SKM-1 (cell line): Measurements from ENCODE around the gene TSPOAP1.

Source experiments
- DNase-seq: peaks from one replicate; lab custom pipeline; 2025; ENCODE audit not compliant: unreplicated experiment; lab: John Stamatoyannopoulos, UW

TSPOAP1 gene

DNA sequence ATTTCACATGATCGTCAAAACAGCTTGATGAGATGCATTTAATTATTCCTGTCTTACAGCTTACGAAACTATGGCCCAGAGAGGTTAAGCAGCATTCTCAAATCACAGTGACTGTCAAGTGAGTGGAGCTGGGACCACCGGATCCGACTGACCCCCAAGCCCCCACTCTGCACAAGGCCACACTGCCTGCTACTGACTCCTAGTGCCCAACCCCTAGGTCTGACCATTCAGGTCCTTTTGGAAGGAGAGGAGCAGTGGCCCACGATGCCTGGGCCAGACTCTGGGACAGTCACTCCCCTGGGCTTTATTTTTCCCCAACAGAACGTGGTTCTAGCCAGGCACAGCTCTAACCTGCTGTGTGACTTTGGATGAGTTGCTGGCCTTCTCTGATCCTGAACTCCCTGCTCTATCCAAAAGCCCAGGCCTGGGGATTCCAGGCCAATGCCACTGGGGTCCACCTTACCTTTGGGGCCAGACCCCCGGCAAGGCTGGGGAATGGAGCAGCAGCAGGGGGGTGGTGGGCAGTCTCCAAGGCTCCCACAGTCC, 9.9 kb downstream of the TSPOAP1 start:
- no peak for DNase-seq

DNA sequence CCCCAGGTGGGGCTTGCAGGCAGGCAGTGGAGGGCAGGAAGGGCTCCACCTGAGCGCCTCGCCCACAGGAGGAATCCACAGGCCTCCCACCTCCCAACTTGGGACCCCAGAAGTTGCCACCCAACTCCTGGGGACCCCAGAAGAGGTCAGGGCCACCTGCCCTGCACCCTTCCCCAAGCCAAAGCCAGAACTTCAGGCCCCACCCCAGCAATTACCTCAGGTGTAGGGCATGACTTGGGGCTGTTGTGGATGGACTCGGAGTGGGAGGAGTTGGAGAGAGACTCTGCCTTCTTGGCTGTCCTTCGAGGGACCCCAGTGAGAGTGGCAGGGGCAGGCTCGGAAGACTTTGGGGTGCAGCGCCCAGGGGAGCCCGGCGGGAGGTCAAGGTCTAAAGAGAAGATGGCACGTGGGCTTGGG, 10.5 kb downstream of the TSPOAP1 start:
- DNase-seq: no peak

DNA sequence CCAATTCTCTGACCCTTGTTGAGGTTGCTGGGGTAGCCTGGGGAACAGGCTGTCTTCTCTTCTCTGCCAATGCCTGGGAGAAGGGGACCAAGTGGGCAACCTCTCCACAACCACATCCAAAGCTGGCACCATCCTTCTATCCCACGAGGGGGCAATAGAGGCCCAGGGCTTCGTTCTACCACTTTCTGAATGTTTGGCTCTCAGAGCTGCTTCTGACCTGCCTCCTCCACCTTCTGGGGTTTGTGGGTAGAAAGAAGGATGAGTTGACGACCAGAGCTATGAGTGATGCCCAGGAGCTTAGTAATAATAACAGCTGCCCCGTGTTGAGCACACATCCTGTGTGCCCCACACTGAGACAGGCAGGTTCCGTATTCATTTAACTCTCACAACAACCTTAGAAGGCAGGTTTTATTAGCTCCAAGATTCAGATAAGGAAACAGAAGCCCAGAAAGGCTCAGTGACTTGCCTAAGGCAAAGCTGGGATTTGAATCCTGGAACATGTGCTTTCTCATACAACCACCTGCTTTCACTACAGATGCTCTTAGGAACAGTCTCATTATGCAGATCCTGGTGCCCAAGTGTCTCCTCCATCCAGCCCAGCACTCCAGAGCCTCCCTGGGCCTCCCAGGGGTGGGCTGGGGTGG, 11.1 kb downstream of the TSPOAP1 start:
- DNase-seq: peak; percentile 46

DNA sequence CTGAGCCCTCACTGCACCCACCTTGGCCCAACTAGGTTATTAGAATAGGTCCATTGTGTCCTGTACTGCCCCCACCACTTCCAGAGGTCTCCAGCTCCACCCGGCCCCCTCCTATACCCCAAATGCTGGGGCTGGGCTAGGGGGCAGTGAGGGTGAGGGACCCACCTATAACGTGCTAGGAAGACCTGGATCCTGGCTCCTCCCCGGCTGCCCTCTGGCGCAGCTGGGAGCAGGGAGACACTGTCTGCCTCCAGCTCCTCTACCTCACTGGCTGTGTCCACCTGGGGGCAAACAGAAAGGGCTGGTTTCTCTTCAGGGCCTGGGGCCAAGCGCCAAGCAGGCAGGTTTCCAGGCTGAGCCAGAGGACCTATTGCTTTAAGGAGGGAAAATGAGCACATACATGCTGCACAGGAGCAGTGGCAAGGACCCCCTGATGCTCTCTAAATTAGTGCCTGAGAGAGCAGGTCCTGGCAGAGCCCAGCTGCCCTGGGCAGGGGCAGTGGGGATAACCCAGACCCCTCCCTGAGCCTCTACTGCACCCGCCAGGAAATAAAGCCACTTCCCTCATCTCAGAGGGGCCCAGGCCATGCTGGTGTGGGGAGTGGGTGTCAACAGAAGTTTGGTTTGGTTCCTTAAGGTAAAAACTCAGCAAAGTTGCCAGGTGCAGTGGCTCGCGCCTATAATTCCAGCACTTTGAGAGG, 12.2 kb downstream of the TSPOAP1 start:
- DNase-seq: no peak

DNA sequence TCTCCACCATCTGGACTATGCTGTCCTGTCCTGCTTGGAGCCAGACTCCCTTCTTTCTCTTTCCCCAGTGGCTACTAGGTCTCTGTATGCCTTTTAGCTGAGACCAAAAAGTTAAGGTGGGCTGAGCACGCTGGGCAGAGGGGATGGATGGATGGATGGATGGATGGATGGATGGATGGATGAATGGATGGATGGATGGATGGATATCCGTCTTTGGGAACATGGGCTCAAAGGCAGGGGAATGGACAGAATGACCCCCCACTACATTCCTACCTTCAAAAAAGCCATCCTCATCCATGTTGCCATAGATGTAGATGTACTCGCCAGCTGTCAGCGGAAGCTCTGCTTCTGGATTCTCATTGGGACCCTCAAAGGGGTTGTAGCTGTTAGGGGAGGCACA, 12.8 kb downstream of the TSPOAP1 start:
- DNase-seq: no peak

DNA sequence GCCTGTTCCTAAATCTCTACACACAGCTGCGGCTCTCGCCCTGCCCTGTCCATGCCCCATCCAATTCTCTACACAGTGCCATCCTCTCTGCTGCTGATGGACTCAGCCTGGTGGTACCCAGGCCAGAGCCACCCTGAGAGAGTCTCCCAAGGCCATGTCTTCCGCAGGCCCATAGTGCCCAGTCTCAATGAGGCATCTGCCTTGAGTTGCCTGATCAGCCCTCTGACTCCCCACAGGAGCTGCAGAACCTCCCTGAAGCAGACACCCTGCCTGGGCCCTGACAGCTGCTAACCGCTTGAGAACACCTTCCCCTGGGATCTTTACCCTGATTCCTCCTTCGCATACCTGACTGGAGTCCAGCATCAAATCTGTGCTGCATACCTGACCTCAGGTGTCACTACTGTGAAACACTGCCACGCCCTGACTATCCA, 13.3 kb downstream of the TSPOAP1 start:
- DNase-seq: no peak

DNA sequence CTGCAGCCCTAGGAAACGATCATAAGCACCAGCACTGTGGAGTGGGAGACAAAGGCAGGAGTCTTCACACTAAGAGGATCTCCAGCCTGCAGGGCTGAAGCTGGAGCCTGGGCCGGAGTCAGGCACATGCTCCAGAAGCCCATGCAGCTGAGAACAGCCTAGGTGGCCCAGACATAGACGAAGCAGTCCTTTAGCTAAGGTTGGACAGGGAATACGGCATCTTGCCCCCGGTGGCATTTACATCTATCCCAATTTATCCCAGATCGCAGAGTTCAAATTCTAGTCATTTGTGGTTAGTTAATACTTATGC, 13.9 kb downstream of the TSPOAP1 start:
- no peak for DNase-seq

DNA sequence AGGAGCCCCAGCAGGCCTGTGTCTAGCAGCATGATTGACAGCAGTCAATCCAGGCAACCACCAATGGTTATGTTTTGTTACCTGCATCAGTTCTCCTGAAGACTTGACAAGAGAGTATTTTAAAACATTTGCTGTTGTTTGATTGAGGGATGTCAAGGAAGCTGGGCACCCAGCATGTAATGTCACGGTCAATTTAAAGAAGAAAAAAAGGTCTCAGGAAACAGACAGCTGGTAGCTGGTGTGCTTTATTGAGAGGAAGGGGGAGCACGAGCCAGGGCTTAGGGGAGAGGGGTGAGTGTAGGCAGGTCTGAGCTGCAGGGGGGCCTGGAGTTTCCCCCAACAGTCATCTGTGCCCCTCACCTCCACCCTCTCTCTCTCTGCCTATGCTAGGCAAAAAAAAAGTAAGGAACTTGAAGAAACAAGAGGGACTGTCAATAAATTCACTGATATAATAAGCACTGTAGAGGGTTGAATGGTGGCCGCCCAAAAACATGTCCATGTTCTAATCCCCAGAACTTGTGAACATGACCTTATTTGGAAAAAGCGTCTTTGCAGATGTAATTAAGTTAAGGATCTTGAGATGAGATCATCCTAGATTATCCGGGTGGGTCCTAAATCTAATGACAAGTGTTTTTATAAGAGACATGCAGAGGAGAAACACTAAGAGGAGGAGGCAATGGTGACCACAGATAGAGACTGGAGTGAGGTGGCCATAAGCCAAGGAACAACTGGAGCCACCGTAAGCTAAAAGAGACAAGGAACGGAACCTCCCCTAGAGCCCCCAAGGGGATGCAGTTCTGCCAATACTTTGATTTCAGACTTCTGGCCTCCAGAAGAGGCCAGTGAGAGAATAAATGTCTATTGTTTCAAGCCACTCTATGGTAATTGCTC, 14.5 kb downstream of the TSPOAP1 start:
- no peak for DNase-seq

DNA sequence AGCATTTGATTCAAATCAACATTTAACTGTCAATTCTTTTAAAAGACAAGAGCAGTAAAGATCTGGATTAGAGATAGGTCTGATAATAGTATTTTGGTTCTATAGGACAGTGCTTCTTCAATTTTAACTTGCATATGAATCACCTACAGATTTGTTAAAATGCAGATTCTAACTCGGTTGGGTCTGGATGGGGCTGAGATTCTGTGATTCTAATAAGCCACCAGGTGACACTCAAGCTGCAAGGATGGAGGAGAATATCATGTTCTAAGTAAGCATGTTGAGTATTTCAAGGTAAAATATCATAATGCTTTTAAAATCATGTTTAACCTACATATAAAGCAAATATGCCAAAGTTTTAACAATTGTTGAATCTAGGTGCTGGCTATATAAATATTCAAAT, 15.8 kb downstream of the TSPOAP1 start:
- no peak for DNase-seq

DNA sequence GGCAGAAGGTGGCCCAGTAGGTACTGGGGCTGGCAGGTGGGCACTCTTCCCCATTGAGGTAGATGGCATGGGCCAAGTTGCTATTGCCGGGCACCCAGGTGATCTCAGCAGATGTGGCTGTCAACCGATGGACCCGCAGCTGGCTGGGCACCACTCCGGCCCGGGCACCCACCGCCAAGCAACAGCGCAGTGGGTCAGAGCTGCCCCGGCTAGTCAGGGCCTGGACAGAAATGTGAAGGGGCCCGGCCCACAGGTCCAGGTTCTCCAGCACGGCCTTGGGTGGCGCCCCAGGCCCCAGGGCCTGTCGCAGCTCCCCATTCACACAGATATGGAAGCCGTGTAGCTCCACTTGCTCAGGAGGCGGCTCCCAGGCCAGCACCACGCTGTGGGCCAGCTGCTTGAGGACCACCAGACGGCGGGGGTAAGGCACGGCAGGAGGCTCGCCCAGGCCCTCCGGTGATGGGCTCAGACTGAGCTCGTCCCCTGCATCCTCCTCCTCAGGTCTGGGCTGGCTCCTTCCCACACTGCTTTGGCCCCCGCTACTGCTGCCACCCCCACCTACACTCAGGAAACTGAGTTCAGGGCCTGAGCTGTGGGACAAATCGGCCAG, 16.5 kb downstream of the TSPOAP1 start:
- DNase-seq: no peak

DNA sequence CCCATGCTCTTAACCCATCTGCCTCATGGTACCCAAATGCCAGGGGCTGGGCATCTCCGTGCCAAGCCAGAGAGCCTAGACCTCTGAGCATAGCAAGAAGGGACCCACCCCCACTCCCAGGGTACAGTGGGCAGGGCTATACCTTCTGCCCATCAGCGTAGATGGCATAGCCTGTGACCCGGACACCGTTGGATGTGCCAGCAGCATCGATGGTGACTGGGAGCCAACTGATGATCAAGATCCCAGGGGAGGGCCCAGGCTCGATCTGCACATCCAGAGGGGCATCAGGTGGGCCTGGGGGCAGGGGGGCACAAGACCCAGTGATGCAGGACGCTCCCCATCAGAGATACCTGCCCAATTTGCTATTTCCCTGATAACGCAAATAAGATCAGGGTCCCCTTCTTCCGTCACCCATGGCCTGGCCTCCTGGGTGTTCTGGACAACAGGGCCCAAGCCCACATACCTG, 17.1 kb downstream of the TSPOAP1 start:
- DNase-seq: no peak

DNA sequence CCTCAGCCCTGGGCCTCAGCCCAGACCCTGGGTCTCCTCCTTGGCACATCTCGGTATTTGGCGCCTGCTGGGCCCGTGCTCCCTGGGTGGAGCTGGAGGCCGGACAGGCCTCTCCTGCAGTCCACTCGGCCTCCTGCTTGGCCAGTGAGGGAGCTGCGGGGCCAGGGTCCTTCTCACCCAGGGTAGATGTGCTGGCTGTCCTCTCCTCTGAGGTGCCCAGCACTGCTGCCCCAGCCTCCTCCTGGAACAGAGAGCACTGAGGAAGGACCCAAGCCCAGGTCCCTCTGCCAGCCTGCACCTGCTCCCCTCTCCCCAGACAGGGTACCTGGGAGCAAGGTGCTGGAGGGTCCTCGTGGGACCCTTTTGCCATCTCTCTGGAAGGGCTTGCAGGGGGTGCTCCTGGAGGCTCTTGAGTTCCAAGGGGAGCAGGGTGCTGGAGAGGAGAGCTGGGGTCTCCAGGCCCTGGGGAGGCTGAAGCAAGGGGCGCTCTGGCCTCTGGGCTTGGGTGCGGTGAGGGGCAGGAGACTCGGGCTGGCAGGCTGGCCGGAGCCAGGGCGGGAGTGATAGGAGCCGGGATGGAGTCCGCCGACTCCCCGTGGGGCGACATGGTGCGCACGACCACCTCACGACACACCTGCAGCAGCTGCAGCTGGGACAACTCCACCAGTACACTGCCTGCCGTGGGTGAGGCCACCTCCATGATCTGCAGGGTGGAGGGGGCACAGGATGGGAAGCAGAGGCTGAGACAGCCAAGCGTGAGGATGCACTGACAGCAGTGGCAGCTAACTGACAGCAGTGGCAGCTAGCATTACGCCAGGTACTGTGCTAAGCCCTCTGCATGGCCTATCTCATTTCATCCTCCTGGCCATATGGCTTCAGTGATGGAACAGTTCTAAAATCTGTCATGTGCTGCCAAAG, 17.8 kb downstream of the TSPOAP1 start:
- DNase-seq: no peak

DNA sequence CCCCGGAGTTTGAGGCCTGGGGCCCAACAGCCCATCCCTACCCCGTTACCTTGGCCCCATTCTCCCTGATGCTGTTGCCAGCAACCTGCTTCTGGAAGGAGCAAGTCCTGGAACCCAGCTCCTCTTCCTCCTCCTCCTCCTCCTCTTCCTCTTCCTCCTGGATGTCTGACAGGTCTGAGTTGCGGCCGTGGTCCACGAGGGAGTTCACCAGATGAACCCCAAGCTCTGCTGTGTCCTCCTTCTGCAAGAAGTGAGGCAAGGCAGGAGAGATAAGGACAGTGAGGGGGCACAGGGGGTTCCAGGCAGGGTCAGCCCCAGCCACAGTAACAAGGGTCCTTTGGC, 18.7 kb downstream of the TSPOAP1 start:
- no peak for DNase-seq

DNA sequence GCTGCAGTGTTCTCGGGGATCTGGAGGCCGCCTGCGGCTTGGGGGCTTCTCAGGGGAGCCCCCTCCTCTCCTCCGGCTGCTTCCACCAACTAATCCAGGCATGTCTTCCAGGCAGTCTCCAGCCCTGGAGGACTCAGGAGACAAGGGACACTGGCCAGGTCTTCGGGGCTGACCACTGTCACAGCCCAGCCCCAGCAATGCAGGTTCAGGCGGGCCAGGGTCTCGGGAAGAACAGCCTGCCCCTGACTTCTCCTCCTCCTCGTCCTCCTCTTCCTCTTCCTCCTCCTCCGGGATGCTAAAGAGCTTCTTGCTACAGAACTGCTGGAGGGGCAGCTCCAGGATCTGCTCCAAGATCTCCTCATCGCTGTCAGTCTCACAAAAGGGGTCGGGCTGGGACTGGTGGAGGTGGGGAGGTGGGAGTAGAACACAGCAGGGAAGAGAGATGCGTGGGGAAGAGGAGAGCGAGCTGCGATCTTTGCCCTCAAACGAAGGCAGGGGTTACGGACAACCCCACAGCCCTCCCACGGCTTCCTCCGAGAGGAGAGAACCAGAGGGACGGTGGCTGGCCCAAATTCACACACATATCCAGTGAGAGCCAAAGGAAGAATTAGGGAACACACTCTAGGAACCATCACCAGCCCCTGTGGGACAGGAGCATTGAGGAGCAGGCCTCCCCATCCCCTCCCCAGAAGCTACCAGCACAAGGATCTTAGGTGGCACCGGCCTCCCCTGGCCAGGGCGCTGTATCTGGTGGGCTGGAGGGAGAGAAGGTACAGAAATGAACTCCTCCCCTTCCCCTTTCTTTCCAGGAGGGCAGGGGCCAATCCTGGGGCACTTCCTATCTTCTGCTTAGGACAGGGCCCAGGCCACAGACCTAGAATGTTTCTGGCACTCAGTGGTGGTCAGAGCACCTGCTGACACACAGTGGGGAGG, 19.3 kb downstream of the TSPOAP1 start:
- no peak for DNase-seq

DNA sequence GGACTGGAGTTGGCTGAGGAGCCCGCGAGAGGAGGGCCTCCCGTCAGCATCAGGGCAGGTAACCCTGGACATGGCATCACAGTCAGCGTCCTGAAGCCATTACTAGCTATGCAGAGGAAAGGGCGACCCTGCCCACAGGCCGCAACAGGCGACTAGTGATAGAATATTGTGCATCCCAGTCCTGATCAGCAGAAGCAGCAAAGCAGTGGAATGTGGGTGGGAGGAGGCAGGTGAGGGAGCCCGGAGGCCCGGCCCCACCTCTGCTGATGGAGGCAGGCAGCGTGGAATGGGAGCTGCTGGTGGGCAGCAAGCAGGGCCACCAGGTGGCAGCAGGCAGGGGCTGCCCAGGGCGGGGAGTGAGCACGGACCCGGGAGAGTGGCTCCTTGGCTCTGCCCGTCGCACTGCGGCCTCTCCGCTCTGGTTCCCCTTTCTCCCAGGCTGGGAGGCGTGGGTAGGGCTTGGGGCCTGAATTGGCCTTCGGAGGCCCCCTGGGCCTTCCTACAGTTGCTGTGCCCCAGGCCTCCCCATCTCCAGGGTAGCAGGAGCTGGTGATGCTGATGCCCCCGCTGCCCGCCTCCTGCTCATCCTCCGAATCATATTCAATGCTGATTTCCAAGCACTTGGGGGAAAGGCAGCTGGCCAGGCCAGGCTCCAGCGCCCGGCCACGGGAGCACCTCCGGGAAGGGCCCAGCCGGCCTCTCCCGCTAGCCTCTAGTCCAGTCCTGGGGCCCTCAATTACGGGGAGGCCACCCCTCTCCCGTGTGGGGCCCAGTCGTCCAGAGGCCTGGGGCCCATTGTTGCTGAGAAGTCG, 20.2 kb downstream of the TSPOAP1 start:
- DNase-seq: no peak

DNA sequence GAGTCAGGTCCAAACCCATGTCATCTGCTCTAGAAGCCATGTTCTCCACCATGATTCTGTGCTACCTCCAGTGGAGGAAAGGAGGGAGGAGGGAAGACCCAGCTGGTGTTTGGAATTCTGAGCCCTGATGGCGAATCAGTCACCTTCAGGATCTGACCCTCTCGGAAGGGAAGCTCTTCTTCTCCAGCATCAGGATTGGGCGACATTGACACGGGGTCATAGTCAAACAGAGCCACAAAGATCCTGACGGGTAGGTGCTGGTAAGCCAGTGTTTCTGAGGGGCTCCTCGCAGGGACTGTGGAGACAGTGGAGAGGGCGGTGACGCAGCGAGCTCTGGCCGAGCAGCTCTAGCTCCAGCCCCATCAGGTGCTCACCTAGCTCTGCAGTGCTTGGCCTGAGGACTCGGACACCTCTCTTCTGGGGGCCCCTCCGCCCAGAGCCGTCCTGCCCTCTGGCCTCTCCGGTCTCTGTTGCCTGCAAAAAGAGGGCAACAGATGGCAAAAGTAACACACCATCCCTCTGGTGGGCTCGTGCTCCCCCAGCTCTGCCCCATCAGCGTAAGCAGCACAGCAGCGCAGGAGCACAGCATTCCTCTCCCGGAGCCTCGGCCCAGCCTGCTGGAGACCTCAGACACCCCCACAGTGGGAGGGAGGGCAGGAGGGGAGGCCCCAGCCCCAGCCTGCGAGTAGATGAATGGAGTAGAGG, 21.0 kb downstream of the TSPOAP1 start:
- DNase-seq: no peak

DNA sequence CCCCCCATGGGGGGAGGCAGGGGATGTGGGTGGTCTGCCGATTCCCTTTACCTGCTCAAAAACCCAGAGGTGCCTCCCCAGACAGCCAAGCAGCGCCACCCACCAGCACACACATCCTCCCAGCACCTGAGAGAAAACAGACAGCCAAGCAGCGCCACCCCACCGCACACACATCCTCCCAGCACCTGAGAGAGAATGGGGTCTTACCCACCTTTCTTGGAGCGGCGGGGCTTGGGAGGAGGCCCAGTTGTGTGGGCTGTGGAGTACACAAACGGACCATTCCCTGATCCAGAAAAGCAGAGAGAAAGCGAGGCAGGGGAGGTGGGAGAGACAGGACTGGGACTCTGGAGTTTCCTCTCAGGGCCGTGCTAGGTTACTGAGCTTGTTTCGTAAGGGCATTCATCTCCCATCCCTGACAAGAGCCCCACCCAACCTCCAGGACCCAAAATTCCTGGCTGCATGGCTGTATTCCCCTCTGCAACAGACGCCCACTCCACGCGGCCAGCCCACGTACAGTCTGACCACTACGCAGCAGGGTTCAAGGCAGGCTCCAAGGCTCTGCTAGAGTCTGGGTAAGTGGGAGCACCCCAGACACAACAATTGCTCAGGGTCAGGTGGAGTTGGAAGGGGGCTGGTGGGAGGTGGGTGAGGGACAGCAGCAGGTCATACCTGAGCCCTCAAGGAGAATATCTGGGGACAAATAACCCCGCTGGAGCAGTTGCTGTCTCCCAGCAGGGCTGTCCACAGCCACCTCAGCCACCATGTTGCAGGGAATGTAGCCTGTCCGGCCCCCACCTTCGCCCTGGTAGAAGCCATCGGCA, 22.3 kb downstream of the TSPOAP1 start:
- DNase-seq: no peak
